Neural progenitor cell (in vitro differentiated cells): Measurements from ENCODE around the gene ZNF334. TPM values are rescaled to one million over a fixed set of nuclear protein-coding genes. Genes with fewer than 3 reads are reported as not detected.

Experiments used
- DNase-seq: peaks from one replicate; pipeline ENCODE4 v3.0.0-alpha.2; 2016; ENCODE audit warnings: low spot score
- H2AFZ ChIP-seq: fragments of 200-600 bp; sonication (generic); replicated peaks from 2 replicates; pipeline ENCODE4 v1.6.1; 2016; ENCODE audit warnings: antibody characterized with exemption
- H3F3A ChIP-seq: fragments of 200-600 bp; sonication (generic); 2 replicates; pipeline ENCODE4 v1.6.1; 2016; ENCODE audit warnings: antibody characterized with exemption, low read depth
- H3K27ac ChIP-seq: fragments of 200-600 bp; sonication (generic); 2 replicates; pipeline ENCODE4 v1.5.1; 2016; ENCODE audit warnings: mild to moderate bottlenecking
- H3K27me3 ChIP-seq: fragments of 200-600 bp; sonication (generic); 2 replicates; pipeline ENCODE4 v1.6.1; 2016; ENCODE audit warnings: mild to moderate bottlenecking, moderate library complexity
- H3K36me3 ChIP-seq: fragments of 200-600 bp; sonication (generic); 2 replicates; pipeline ENCODE4 v1.5.1; 2016
- H3K4me1 ChIP-seq: fragments of 200-600 bp; sonication (generic); 2 replicates; pipeline ENCODE4 v1.6.1; 2016; ENCODE audit warnings: mixed run types
- H3K4me2 ChIP-seq: fragments of 200-600 bp; sonication (generic); 2 replicates; pipeline ENCODE4 v1.6.1; 2016
- H3K4me3 ChIP-seq: fragments of 200-600 bp; sonication (generic); 2 replicates; pipeline ENCODE4 v1.5.1; 2016
- H3K79me2 ChIP-seq: fragments of 200-600 bp; sonication (generic); 2 replicates; pipeline ENCODE4 v1.6.1; 2016; ENCODE audit warnings: low read depth
- H3K9ac ChIP-seq: fragments of 200-600 bp; sonication (generic); 2 replicates; pipeline ENCODE4 v1.6.1; 2016
- H3K9me3 ChIP-seq: fragments of 200-600 bp; sonication (generic); 2 replicates; pipeline ENCODE4 v1.5.1; 2016; ENCODE audit warnings: low read depth
- H4K20me1 ChIP-seq: fragments of 200-600 bp; sonication (generic); 2 replicates; pipeline ENCODE4 v1.6.1; 2016; ENCODE audit warnings: low read depth
- H3K27ac Mint-ChIP-seq: 3 replicates; pipeline ENCODE4 v1.8.0; 2021; ENCODE audit warnings: mixed read lengths
- H3K27me3 Mint-ChIP-seq: 2 replicates; pipeline ENCODE4 v1.8.0; 2022; ENCODE audit warnings: low read depth, mild to moderate bottlenecking, inconsistent platforms, moderate library complexity, mixed read lengths; ENCODE audit not compliant: insufficient read depth
- H3K36me3 Mint-ChIP-seq: 3 replicates; pipeline ENCODE4 v1.8.0; 2021; ENCODE audit warnings: mixed read lengths
- H3K4me1 Mint-ChIP-seq: 3 replicates; pipeline ENCODE4 v1.8.0; 2021; ENCODE audit warnings: mixed read lengths
- H3K4me3 Mint-ChIP-seq: 3 replicates; pipeline ENCODE4 v1.8.0; 2021; ENCODE audit warnings: mild to moderate bottlenecking, moderate library complexity, mixed read lengths
- H3K9me3 Mint-ChIP-seq: 3 replicates; pipeline ENCODE4 v1.8.0; 2020; ENCODE audit warnings: mixed read lengths
- EZH2 ChIP-seq: fragments of 200-600 bp; sonication (generic); IDR thresholded peaks from 2 replicates; pipeline ENCODE4 v1.6.1; 2017; ENCODE audit warnings: antibody characterized with exemption, mild to moderate bottlenecking, moderate library complexity
- EZH2phosphoT487 ChIP-seq: fragments of 200-600 bp; sonication (generic); IDR thresholded peaks from 2 replicates; pipeline ENCODE4 v1.6.1; 2017; ENCODE audit warnings: antibody characterized with exemption
- total RNA-seq: library from RNA; depleted of rRNA; stranded (reverse); fragments of >200 nt; gene quantifications from 2 replicates; pipeline ENCODE4 v1.2.3, GENCODE V29; 2015; ENCODE audit warnings: low replicate concordance
- TF ChIP-seq, protein P1 (sequence below): fragments of 200-600 bp; sonication (generic); IDR thresholded peaks from 2 replicates; pipeline ENCODE4 v1.5.1; 2017; ENCODE audit warnings: antibody characterized with exemption, mild to moderate bottlenecking

The ZNF334 gene
- total RNA-seq, 1 donor from 2014 or later: 45.9 TPM

DNA sequence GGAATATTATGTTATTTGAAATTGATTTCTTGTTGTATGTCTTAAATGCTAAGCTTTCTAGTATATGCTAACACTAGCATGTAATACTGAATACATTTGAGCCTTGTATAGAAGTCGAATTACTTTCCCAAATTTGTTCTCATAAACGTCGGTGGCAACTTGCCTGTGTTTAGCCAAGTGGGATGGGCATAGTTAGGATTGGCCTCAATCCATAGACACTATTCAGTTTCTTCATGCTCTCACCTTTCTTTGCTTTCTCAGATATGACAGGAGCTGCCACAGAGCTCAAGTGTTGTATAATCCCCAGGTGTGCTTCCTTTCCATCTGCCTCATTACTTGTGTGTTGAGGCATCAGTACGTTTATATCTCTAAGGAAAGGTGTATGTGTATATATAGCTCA, 19.3 kb downstream of the ZNF334 start:
- H3K9ac ChIP-seq: no peak overlapping the region
- no peaks in the 10 kb centered on the region for H3K79me2 ChIP-seq
- H3K9me3 Mint-ChIP-seq: peaks cover 22% of the 10 kb centered on the region
- peaks cover 7% of the 10 kb centered on the region for H3K9me3 ChIP-seq
- H3K27me3 Mint-ChIP-seq: no peaks in the 10 kb centered on the region
- no peak overlapping the region for H2AFZ ChIP-seq
- H3K36me3 ChIP-seq: no peaks in the 10 kb centered on the region
- TF ChIP-seq EZH2phosphoT487 (no peak), EZH2 (no peak)
- TF ChIP-seq, protein P1, sequence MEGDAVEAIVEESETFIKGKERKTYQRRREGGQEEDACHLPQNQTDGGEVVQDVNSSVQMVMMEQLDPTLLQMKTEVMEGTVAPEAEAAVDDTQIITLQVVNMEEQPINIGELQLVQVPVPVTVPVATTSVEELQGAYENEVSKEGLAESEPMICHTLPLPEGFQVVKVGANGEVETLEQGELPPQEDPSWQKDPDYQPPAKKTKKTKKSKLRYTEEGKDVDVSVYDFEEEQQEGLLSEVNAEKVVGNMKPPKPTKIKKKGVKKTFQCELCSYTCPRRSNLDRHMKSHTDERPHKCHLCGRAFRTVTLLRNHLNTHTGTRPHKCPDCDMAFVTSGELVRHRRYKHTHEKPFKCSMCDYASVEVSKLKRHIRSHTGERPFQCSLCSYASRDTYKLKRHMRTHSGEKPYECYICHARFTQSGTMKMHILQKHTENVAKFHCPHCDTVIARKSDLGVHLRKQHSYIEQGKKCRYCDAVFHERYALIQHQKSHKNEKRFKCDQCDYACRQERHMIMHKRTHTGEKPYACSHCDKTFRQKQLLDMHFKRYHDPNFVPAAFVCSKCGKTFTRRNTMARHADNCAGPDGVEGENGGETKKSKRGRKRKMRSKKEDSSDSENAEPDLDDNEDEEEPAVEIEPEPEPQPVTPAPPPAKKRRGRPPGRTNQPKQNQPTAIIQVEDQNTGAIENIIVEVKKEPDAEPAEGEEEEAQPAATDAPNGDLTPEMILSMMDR: no peak
- no peaks in the 10 kb centered on the region for H3K4me1 ChIP-seq
- no peaks in the 10 kb centered on the region for H3K27me3 ChIP-seq
- no peak overlapping the region for H3K27ac ChIP-seq
- peaks cover 34% of the 10 kb centered on the region for H3K36me3 Mint-ChIP-seq
- no peaks in the 10 kb centered on the region for H3K4me1 Mint-ChIP-seq
- DNase-seq: no peak
- no peaks in the 10 kb centered on the region for H4K20me1 ChIP-seq
- H3F3A ChIP-seq: no peaks in the 10 kb centered on the region
- no peak overlapping the region for H3K4me2 ChIP-seq
- H3K4me3 ChIP-seq: no peak overlapping the region
- H3K27ac Mint-ChIP-seq: no peak overlapping the region
- no peak overlapping the region for H3K4me3 Mint-ChIP-seq

DNA sequence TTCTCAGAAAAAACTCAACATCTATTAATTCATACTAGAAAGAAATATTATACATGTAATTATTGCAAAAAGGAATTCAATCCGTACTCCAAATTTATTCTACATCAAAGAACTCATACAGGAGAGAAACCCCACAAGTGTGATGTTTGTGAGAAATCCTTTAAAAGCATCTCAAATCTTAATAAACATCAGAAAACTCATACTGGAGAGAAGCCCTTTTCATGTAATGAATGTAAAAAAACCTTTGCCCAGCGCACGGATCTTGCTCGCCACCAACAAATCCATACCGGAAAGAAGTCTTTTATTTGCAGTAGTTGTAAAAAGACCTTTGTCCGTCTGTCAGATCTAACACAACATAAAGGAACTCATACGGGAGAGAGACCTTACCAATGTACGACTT, 22.0 kb downstream of the ZNF334 start:
- no peaks in the 10 kb centered on the region for H3K27me3 ChIP-seq
- H3K4me2 ChIP-seq: no peak overlapping the region

DNA sequence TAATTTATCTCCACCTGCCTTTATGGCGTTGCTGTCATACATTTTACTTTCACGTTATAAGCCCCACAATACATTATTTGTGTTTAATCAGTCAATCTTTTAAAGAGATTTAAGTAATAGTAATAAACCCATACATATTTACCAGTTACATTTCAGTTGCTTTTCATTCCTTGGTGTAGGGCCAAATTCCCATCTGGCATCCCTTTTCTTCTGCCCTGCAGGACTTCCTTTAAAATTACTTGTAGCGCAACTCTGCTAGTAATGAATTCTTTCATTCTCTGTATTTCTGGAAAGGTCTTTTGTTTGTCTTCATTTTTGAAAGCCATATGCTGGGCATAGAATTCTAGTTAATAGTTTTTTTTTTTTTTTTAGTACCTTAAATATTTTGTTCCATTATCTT, 24.9 kb downstream of the ZNF334 start:
- Histone ChIP-seq H3F3A (no peaks in the 10 kb centered on the region), H3K4me1 (no peaks in the 10 kb centered on the region), H3K36me3 (no peaks in the 10 kb centered on the region), H3K9me3 (no peaks in the 10 kb centered on the region), H3K27ac (no peak overlapping the region), H2AFZ (no peak overlapping the region), H3K79me2 (no peaks in the 10 kb centered on the region), H3K27me3 (no peaks in the 10 kb centered on the region), H3K4me3 (no peak overlapping the region), H3K9ac (no peak overlapping the region), H3K4me2 (no peak overlapping the region), H4K20me1 (no peaks in the 10 kb centered on the region)
- H3K4me1 Mint-ChIP-seq: no peaks in the 10 kb centered on the region
- no peak for DNase-seq
- H3K4me3 Mint-ChIP-seq: no peak overlapping the region
- no peak for TF ChIP-seq EZH2
- TF ChIP-seq, protein P1: no peak
- no peak for TF ChIP-seq EZH2phosphoT487
- H3K27ac Mint-ChIP-seq: no peak overlapping the region
- no peaks in the 10 kb centered on the region for H3K9me3 Mint-ChIP-seq
- H3K27me3 Mint-ChIP-seq: no peaks in the 10 kb centered on the region
- peaks cover 10% of the 10 kb centered on the region for H3K36me3 Mint-ChIP-seq

More for the DNA sequence above, 22.0 kb downstream of the ZNF334 start:
- no peaks in the 10 kb centered on the region for H3K79me2 ChIP-seq
- Mint-ChIP-seq H3K27me3 (no peaks in the 10 kb centered on the region), H3K36me3 (peaks cover 12% of the 10 kb centered on the region), H3K9me3 (no peaks in the 10 kb centered on the region), H3K4me3 (no peak overlapping the region), H3K27ac (no peak overlapping the region), H3K4me1 (no peaks in the 10 kb centered on the region)
- H3K9ac ChIP-seq: no peak overlapping the region
- no peaks in the 10 kb centered on the region for H3F3A ChIP-seq
- no peak for DNase-seq
- H3K36me3 ChIP-seq: no peaks in the 10 kb centered on the region
- H3K27ac ChIP-seq: no peak overlapping the region
- no peak for TF ChIP-seq EZH2phosphoT487
- TF ChIP-seq EZH2: no peak
- TF ChIP-seq, protein P1: no peak
- H3K9me3 ChIP-seq: no peaks in the 10 kb centered on the region
- H4K20me1 ChIP-seq: no peaks in the 10 kb centered on the region
- H3K4me1 ChIP-seq: no peaks in the 10 kb centered on the region
- H2AFZ ChIP-seq: no peak overlapping the region
- no peak overlapping the region for H3K4me3 ChIP-seq

DNA sequence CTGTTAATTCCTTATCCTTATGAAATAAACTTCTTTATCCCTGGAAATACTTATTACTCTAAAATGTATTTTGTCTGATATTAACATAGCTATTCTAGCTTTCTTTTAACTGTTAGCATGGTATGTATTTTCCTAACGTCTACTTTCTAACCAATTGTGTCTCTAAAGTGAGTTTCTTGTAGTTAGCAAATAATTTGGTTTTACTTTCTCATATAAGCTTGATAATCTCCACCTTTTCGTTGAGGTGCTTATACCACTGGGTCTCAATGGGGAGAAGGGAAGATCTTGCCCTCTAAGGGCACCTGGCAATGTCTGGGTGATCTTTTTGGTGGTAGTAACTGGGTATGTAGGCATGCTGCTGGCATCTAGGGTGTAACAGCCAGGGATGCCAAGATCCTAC, 25.7 kb downstream of the ZNF334 start:
- H3K27me3 Mint-ChIP-seq: no peaks in the 10 kb centered on the region
- no peak overlapping the region for H3K4me2 ChIP-seq
- H3K27me3 ChIP-seq: no peaks in the 10 kb centered on the region
- H3K79me2 ChIP-seq: no peaks in the 10 kb centered on the region
- no peak overlapping the region for H3K4me3 Mint-ChIP-seq
- no peaks in the 10 kb centered on the region for H3K4me1 Mint-ChIP-seq
- H3K4me3 ChIP-seq: no peak overlapping the region
- H3K9me3 ChIP-seq: no peaks in the 10 kb centered on the region
- H3F3A ChIP-seq: no peaks in the 10 kb centered on the region
- no peaks in the 10 kb centered on the region for H3K9me3 Mint-ChIP-seq
- no peak overlapping the region for H3K27ac ChIP-seq
- no peak overlapping the region for H2AFZ ChIP-seq
- no peak for DNase-seq
- no peak overlapping the region for H3K27ac Mint-ChIP-seq
- H3K4me1 ChIP-seq: no peaks in the 10 kb centered on the region
- H3K9ac ChIP-seq: no peak overlapping the region
- peaks cover 5% of the 10 kb centered on the region for H3K36me3 Mint-ChIP-seq
- TF ChIP-seq, protein P1: no peak
- TF ChIP-seq EZH2 (no peak), EZH2phosphoT487 (no peak)
- H4K20me1 ChIP-seq: no peaks in the 10 kb centered on the region
- H3K36me3 ChIP-seq: no peaks in the 10 kb centered on the region
